Uterus (tissue), 2 donors: ENCODE results near the gene NPNT.

Experiments used
- POLR2A ChIP-seq, 2 donors: fragments of 450-650 bp; IDR thresholded peaks; one replicate each; pipeline ENCODE4 v1.6.1; 2016; ENCODE audit warnings: antibody characterized with exemption in 2 of 2, mild to moderate bottlenecking in 1 of 2, moderate library complexity in 1 of 2
- TF ChIP-seq, protein P1 (sequence below), 4 experiments: fragments of 200-600 bp in 2 of 4; fragments of 450-650 bp in 2 of 4; sonication (generic) in 2 of 4; IDR thresholded peaks; one replicate each; pipeline ENCODE4 v1.5.1; 2016 to 2019; ENCODE audit warnings: antibody characterized with exemption in 4 of 4, mild to moderate bottlenecking in 2 of 4, moderate library complexity in 1 of 4

DNA sequence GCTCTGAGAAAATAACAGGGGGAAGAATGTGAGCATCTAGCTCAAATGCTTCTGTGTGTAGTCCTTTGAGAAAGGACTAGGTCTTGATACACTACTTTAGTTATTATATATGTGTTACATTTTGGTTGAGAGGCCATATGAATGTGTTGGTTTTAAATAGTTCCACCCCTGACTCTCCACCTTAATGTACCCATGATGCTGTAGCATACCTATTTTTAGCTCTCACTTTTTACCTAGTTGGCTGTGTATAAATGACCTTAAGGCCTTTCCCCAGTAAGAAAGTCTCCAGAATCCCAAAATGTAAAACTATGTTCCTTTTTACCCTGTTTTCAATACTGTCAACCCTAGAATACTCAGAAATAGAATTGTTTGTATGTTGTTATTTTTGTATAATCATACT, 20.0 kb upstream of the NPNT start:
- TF ChIP-seq POLR2A (IDR thresholded peaks at IDR 0.05): no peak
- TF ChIP-seq, protein P1, sequence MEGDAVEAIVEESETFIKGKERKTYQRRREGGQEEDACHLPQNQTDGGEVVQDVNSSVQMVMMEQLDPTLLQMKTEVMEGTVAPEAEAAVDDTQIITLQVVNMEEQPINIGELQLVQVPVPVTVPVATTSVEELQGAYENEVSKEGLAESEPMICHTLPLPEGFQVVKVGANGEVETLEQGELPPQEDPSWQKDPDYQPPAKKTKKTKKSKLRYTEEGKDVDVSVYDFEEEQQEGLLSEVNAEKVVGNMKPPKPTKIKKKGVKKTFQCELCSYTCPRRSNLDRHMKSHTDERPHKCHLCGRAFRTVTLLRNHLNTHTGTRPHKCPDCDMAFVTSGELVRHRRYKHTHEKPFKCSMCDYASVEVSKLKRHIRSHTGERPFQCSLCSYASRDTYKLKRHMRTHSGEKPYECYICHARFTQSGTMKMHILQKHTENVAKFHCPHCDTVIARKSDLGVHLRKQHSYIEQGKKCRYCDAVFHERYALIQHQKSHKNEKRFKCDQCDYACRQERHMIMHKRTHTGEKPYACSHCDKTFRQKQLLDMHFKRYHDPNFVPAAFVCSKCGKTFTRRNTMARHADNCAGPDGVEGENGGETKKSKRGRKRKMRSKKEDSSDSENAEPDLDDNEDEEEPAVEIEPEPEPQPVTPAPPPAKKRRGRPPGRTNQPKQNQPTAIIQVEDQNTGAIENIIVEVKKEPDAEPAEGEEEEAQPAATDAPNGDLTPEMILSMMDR (IDR thresholded peaks at IDR 0.05): no peak
